Suprapubic skin (tissue), 4 donors: ENCODE results near the gene SMIM3. TPM values are rescaled to one million over a fixed set of nuclear protein-coding genes. Genes with fewer than 3 reads are reported as not detected.

Experiments used
- DNase-seq, 2 donors: peaks; one replicate each; pipeline ENCODE4 v3.0.0-alpha.2; 2019; ENCODE audit warnings: low spot score in 2 of 2
- H3K27ac ChIP-seq: fragments of 200-600 bp; sonication (generic); one replicate; pipeline ENCODE4 v1.5.1; 2019
- H3K27me3 ChIP-seq: fragments of 200-600 bp; sonication (generic); one replicate; pipeline ENCODE4 v1.5.1; 2019
- H3K36me3 ChIP-seq: fragments of 200-600 bp; sonication (generic); one replicate; pipeline ENCODE4 v1.5.1; 2019
- H3K4me1 ChIP-seq: fragments of 200-600 bp; sonication (generic); one replicate; pipeline ENCODE4 v1.5.1; 2019
- H3K4me3 ChIP-seq: fragments of 200-600 bp; sonication (generic); one replicate; pipeline ENCODE4 v1.5.1; 2019; ENCODE audit warnings: mild to moderate bottlenecking
- H3K9me3 ChIP-seq: fragments of 200-600 bp; sonication (generic); one replicate; pipeline ENCODE4 v1.5.1; 2019
- EP300 ChIP-seq: sonication (generic); formaldehyde crosslinking; IDR thresholded peaks from one replicate; pipeline ENCODE4 v1.6.1; 2017; ENCODE audit warnings: antibody characterized with exemption
- POLR2A ChIP-seq, 2 donors: fragments of 450-650 bp; IDR thresholded peaks; one replicate each; pipeline ENCODE4 v1.6.1; 2017; ENCODE audit warnings: antibody characterized with exemption in 2 of 2, mild to moderate bottlenecking in 2 of 2, moderate library complexity in 2 of 2
- POLR2AphosphoS5 ChIP-seq, 3 donors: sonication (generic); formaldehyde crosslinking; IDR thresholded peaks; one replicate each; pipeline ENCODE4 v1.6.1; 2017; ENCODE audit warnings: antibody characterized with exemption in 3 of 3
- WGBS: methylation state at CpG from one replicate; pipeline ENCODE4 v1.1.5; 2018; 5-methylcytosine and 5-hydroxymethylcytosine counted together
- total RNA-seq, 4 donors: library from RNA; depleted of rRNA; stranded (reverse); fragments of >200 nt; gene quantifications; one replicate each; pipeline ENCODE4 v1.1.0, GENCODE V29; 2016
- TF ChIP-seq, protein P1 (sequence below), 2 donors: fragments of 200-600 bp in 1 of 2; fragments of 450-650 bp in 1 of 2; sonication (generic) in 1 of 2; IDR thresholded peaks; one replicate each; pipeline ENCODE4 v1.5.1; 2016 to 2019; ENCODE audit warnings: antibody characterized with exemption in 2 of 2, mild to moderate bottlenecking in 1 of 2, moderate library complexity in 1 of 2

SMIM3 gene
- total RNA-seq, 4 donors from 2014 or later = 7.1 to 18.7 (median 14.1) TPM

GRCh38 chr5:150797384-150797783, 18.8 kb downstream of the SMIM3 start:
- H3K4me1 ChIP-seq = peaks cover 12% of the 10 kb centered on the region
- DNase-seq = no peak
- no peak overlapping the region for H3K27ac ChIP-seq
- H3K4me3 ChIP-seq = no peak overlapping the region
- 97% methylated on average over 2 of the region's 2 CpGs for WGBS
- H3K9me3 ChIP-seq = no peaks in the 10 kb centered on the region
- no peaks in the 10 kb centered on the region for H3K27me3 ChIP-seq
- TF ChIP-seq EP300 (no peak), POLR2A (IDR thresholded peaks at IDR 0.05) (no peak), POLR2AphosphoS5 (IDR thresholded peaks at IDR 0.05) (no peak)
- TF ChIP-seq, protein P1, sequence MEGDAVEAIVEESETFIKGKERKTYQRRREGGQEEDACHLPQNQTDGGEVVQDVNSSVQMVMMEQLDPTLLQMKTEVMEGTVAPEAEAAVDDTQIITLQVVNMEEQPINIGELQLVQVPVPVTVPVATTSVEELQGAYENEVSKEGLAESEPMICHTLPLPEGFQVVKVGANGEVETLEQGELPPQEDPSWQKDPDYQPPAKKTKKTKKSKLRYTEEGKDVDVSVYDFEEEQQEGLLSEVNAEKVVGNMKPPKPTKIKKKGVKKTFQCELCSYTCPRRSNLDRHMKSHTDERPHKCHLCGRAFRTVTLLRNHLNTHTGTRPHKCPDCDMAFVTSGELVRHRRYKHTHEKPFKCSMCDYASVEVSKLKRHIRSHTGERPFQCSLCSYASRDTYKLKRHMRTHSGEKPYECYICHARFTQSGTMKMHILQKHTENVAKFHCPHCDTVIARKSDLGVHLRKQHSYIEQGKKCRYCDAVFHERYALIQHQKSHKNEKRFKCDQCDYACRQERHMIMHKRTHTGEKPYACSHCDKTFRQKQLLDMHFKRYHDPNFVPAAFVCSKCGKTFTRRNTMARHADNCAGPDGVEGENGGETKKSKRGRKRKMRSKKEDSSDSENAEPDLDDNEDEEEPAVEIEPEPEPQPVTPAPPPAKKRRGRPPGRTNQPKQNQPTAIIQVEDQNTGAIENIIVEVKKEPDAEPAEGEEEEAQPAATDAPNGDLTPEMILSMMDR (IDR thresholded peaks at IDR 0.05) = no peak
- peaks cover 13% of the 10 kb centered on the region for H3K36me3 ChIP-seq

- TF ChIP-seq POLR2AphosphoS5 (IDR thresholded peaks at IDR 0.05) = no peak
- TF ChIP-seq, protein P1 (IDR thresholded peaks at IDR 0.05) = peak in 1 of 2 donors; percentile 40
- Histone ChIP-seq H3K27me3 (no peaks in the 10 kb centered on the region), H3K27ac (peak overlapping the region; percentile 11), H3K4me3 (peak overlapping the region; percentile 41), H3K36me3 (peaks cover 3% of the 10 kb centered on the region), H3K9me3 (no peaks in the 10 kb centered on the region), H3K4me1 (peaks cover 12% of the 10 kb centered on the region)
- WGBS = 6% methylated on average over 9 of the region's 15 CpGs
- no peak for DNase-seq
These were observed 22.8 kb downstream of the SMIM3 start for GRCh38 chr5:150801117-150801927.

GRCh38 chr5:150804388-150804787, 25.8 kb downstream of the SMIM3 start:
- Histone ChIP-seq H3K4me1 (peaks cover 12% of the 10 kb centered on the region), H3K4me3 (no peak overlapping the region), H3K27me3 (no peaks in the 10 kb centered on the region), H3K27ac (no peak overlapping the region), H3K9me3 (no peaks in the 10 kb centered on the region), H3K36me3 (no peaks in the 10 kb centered on the region)
- 93% methylated on average over 6 of the region's 6 CpGs for WGBS
- TF ChIP-seq POLR2A (IDR thresholded peaks at IDR 0.05) (no peak), POLR2AphosphoS5 (IDR thresholded peaks at IDR 0.05) (no peak), EP300 (no peak)
- TF ChIP-seq, protein P1 (IDR thresholded peaks at IDR 0.05) = no peak
- no peak for DNase-seq

GRCh38 chr5:150809363-150809762, 30.8 kb downstream of the SMIM3 start:
- TF ChIP-seq, protein P1 (IDR thresholded peaks at IDR 0.05) = no peak
- TF ChIP-seq EP300 = no peak
- no peak for TF ChIP-seq POLR2A (IDR thresholded peaks at IDR 0.05)
- TF ChIP-seq POLR2AphosphoS5 (IDR thresholded peaks at IDR 0.05) = no peak
- Histone ChIP-seq H3K4me3 (no peak overlapping the region), H3K9me3 (no peaks in the 10 kb centered on the region), H3K27me3 (no peaks in the 10 kb centered on the region), H3K27ac (no peak overlapping the region), H3K4me1 (no peaks in the 10 kb centered on the region), H3K36me3 (no peaks in the 10 kb centered on the region)
- no peak for DNase-seq
- WGBS = 78% methylated on average over 3 of the region's 3 CpGs

DNA sequence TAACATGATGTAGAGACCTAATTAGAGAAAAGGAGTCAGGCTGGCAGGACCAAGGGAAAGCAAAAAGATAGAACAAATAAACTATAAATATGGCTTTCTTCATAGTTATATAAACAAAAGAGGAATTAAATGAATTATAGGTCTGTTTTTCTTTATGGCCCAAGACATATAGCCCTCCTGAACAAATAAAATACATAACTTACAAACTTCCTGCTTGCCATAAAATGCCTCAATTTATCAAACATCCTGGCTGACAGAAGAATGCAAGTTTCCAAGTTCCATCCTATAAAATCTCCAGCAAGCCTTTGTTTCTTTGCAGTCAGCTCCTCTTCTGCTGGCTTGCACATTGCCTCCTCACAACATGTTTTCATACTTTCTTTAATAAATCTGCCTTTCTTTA, 36.5 kb downstream of the SMIM3 start:
- Histone ChIP-seq H3K4me1 (no peaks in the 10 kb centered on the region), H3K36me3 (no peaks in the 10 kb centered on the region), H3K9me3 (no peaks in the 10 kb centered on the region), H3K27me3 (no peaks in the 10 kb centered on the region), H3K27ac (no peak overlapping the region), H3K4me3 (no peak overlapping the region)
- TF ChIP-seq EP300 = no peak
- no peak for TF ChIP-seq POLR2AphosphoS5 (IDR thresholded peaks at IDR 0.05)
- TF ChIP-seq POLR2A (IDR thresholded peaks at IDR 0.05) = no peak
- TF ChIP-seq, protein P1 (IDR thresholded peaks at IDR 0.05) = no peak
- DNase-seq = no peak
